ENCODE results near the gene HOXA11.

DNA sequence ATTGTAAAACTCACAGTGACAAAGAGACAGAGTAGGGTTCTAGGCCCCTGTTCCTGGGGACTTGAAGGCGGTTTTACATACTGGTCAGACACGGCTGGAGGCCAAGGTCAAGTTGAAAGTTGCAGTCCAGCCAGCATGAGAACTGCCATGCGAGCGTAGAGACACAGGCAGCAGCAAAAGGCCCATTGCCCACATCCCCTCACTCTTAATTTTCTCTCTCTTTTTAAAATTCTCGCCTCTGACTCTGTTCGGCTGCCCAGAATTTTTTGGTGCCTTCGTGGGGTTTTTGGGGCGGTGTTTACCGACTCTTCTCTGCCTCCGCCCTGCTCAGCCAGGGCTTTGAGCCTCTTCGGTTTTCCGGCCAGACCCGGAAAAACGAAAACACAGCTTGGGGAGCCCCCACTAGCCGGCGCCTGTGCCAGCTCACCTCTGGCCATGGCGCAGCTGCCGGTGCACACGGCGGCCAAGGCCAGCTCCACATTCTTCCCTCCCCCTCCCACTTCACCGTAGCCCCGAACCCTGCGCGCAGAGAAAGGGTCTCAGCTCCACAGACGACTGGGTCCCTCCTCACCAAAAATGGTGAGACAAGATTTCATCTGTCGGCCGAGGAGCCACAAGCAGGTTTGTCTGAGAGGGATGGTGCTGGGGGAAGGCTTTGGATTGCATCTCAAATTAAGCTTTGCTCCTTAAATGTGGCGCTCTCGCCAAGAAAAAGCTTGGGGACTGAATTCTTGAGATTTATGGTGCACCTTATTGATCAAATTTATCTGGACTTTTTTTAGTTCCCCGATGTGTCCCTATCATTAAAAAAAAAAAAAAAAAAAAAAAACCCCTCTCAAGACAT lies 17.2 kb upstream of the HOXA11 start:
- no peak for TF ChIP-seq EP300 (IDR thresholded peaks at IDR 0.05; ENCODE audit: low read depth)
- no peak for TF ChIP-seq POLR2AphosphoS5 (IDR thresholded peaks at IDR 0.05)
- no peak for TF ChIP-seq CTCF (IDR thresholded peaks at IDR 0.05)
